Uterus (tissue), 4 donors: Measurements from ENCODE around the gene CDC42BPA. TPM values are rescaled to one million over a fixed set of nuclear protein-coding genes. Genes with fewer than 3 reads are reported as not detected.

ENCODE experiments used
- DNase-seq, 2 donors: peaks; one replicate each; pipeline ENCODE4 v3.0.0-alpha.2; 2019 to 2020
- H3K27ac ChIP-seq, 2 donors: fragments of 200-600 bp; sonication (generic); 1 replicate in 1 of 2; 2 replicates in 1 of 2; pipeline ENCODE4 v1.5.1; 2016 to 2018
- H3K27me3 ChIP-seq, 2 donors: fragments of 200-600 bp; sonication (generic); one replicate each; pipeline ENCODE4 v1.5.1; 2018 to 2019; ENCODE audit warnings: control low read depth in 1 of 2
- H3K36me3 ChIP-seq, 2 donors: fragments of 200-600 bp; sonication (generic); one replicate each; pipeline ENCODE4 v1.5.1; 2019; ENCODE audit warnings: control low read depth in 1 of 2
- H3K4me1 ChIP-seq, 2 donors: fragments of 200-600 bp; sonication (generic); one replicate each; pipeline ENCODE4 v1.5.1; 2018 to 2019; ENCODE audit warnings: control low read depth in 1 of 2
- H3K4me3 ChIP-seq, 2 donors: fragments of 200-600 bp; sonication (generic); 1 replicate in 1 of 2; 2 replicates in 1 of 2; pipeline ENCODE4 v1.5.1; 2018 to 2019; ENCODE audit warnings: mild to moderate bottlenecking in 1 of 2
- H3K9me3 ChIP-seq, 2 donors: fragments of 200-600 bp; sonication (generic); one replicate each; pipeline ENCODE4 v1.5.1; 2019; ENCODE audit warnings: control low read depth in 1 of 2
- CTCF ChIP-seq, 4 experiments: fragments of 200-600 bp in 2 of 4; fragments of 450-650 bp in 2 of 4; sonication (generic) in 2 of 4; IDR thresholded peaks; one replicate each; pipeline ENCODE4 v1.5.1; 2016 to 2019; ENCODE audit warnings: antibody characterized with exemption in 4 of 4, mild to moderate bottlenecking in 2 of 4, moderate library complexity in 1 of 4
- POLR2A ChIP-seq, 2 donors: fragments of 450-650 bp; IDR thresholded peaks; one replicate each; pipeline ENCODE4 v1.6.1; 2016; ENCODE audit warnings: antibody characterized with exemption in 2 of 2, mild to moderate bottlenecking in 1 of 2, moderate library complexity in 1 of 2
- intact Hi-C: fragments of 100-400 bp; cut with DNase I; formaldehyde crosslinking; loops from one replicate; pipeline ENCODE4 v1.15.1; 2023; ENCODE audit warnings: low total_unique reads
- total RNA-seq, 4 donors: library from RNA; depleted of rRNA in 3 of 4; stranded (reverse); fragments of >200 nt in 3 of 4; gene quantifications; one replicate each; pipeline versions ENCODE4 v1.1.0 to v1.2.4, GENCODE V29; 2014 to 2023
- donor health status: DM: yes; HTN: yes; CAD: no.

CDC42BPA gene
- total RNA-seq, 4 donors from 2014 or later: 32.9 to 116 (median 55.2) TPM

DNA sequence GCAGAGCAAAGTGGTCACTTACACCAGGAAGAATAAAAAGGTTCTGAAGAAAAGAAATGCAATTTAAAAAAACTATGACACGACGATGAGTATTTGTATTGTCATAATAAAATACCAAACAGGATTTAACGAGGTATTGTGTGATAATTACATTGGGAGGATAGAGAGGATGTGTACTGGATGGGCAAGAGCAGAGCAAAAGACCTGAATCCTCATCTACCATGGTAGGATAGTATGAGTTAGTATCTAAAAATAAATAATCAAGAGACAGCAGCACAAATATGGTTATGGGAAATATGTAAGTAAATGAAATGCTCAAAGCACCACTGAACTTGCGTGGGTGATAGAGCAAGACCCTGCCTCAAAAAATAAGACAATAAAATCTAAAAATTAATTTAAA, 162.6 kb downstream of the CDC42BPA start:
- H3K9me3 ChIP-seq: no peaks in the 10 kb centered on the region
- no peaks in the 10 kb centered on the region for H3K27me3 ChIP-seq
- DNase-seq: no peak
- TF ChIP-seq POLR2A (IDR thresholded peaks at IDR 0.05) (no peak), CTCF (IDR thresholded peaks at IDR 0.05) (no peak)
- H3K36me3 ChIP-seq: no peaks in the 10 kb centered on the region
- H3K27ac ChIP-seq: no peak overlapping the region
- intact Hi-C loops: no loop called here
- H3K4me1 ChIP-seq: no peaks in the 10 kb centered on the region
- no peak overlapping the region for H3K4me3 ChIP-seq

DNA sequence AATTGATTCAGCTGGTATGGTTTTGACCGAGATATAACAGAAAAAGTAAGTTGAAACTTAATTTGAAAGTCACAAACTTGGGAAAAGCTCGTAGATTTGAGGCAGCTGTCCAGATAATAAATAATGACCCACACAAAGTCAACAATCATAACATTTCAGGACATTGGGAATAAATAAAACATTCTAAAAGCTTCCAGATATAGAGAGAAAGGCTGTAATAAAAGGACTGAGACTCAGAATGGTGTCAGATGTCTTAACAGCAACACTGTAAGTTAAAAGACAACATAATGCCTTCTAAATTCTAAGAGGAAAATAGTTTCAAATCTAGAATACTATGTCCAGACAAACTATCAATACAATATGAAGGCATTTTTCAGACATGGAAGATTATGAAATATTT, 163.3 kb downstream of the CDC42BPA start:
- Histone ChIP-seq H3K27me3 (no peaks in the 10 kb centered on the region), H3K4me1 (no peaks in the 10 kb centered on the region), H3K9me3 (no peaks in the 10 kb centered on the region), H3K4me3 (no peak overlapping the region), H3K27ac (no peak overlapping the region), H3K36me3 (no peaks in the 10 kb centered on the region)
- TF ChIP-seq CTCF (IDR thresholded peaks at IDR 0.05) (no peak), POLR2A (IDR thresholded peaks at IDR 0.05) (no peak)
- intact Hi-C loops: no loop called here
- no peak for DNase-seq

DNA sequence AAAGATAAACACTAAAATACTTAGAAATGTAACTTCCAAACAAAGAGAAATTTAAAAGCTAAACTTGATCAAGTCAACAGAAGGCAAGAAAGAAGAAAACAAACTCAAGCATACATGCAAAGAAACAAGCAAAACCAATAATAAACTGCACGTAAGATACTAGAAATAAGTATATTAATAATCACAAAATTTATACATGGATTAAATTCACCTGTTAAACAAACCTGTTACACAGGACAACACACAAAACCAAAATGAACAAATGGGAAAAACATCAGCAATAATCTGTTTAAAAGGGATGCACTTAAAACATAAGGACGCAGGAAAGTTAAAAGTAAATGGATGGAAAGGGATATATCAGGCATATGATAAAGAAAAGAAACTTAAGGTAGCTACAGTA, 165.8 kb downstream of the CDC42BPA start:
- intact Hi-C loops: no loop called here
- Histone ChIP-seq H3K9me3 (no peaks in the 10 kb centered on the region), H3K4me1 (no peaks in the 10 kb centered on the region), H3K27me3 (no peaks in the 10 kb centered on the region), H3K36me3 (no peaks in the 10 kb centered on the region), H3K4me3 (no peak overlapping the region), H3K27ac (no peak overlapping the region)
- TF ChIP-seq CTCF (IDR thresholded peaks at IDR 0.05) (no peak), POLR2A (IDR thresholded peaks at IDR 0.05) (no peak)
- DNase-seq: no peak

DNA sequence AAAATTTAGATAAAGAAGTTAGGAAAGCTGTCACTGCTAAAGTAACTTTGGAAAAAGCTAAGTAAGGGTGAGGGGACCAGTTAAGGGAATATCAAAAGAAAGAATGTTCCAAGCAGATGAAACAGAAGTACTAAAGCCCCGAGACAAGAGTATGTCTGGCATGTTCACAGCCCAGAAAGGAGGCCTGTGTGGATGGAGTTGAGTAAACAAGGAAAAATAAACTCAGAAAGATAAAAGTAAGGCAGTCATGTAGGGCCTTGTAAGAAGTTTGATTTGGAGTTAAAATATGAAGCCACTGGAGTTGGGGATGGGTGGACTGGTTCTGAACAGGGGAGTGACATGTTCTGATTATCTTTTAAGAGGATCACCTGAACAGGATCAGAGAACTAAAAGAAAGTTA, 177.9 kb downstream of the CDC42BPA start:
- no peaks in the 10 kb centered on the region for H3K9me3 ChIP-seq
- H3K4me3 ChIP-seq: no peak overlapping the region
- no peak for DNase-seq
- intact Hi-C loops: no loop called here
- H3K27me3 ChIP-seq: no peaks in the 10 kb centered on the region
- no peaks in the 10 kb centered on the region for H3K36me3 ChIP-seq
- H3K4me1 ChIP-seq: no peaks in the 10 kb centered on the region
- TF ChIP-seq POLR2A (IDR thresholded peaks at IDR 0.05): no peak
- no peak for TF ChIP-seq CTCF (IDR thresholded peaks at IDR 0.05)
- no peak overlapping the region for H3K27ac ChIP-seq

GRCh38 chr1:227136210-227136820, 182.0 kb downstream of the CDC42BPA start:
- DNase-seq: no peak
- H3K27ac ChIP-seq: no peak overlapping the region
- intact Hi-C loops: no loop called here
- H3K4me3 ChIP-seq: no peak overlapping the region
- H3K27me3 ChIP-seq: no peaks in the 10 kb centered on the region
- H3K9me3 ChIP-seq: no peaks in the 10 kb centered on the region
- no peaks in the 10 kb centered on the region for H3K4me1 ChIP-seq
- TF ChIP-seq CTCF (IDR thresholded peaks at IDR 0.05) (no peak), POLR2A (IDR thresholded peaks at IDR 0.05) (no peak)
- H3K36me3 ChIP-seq: no peaks in the 10 kb centered on the region
